ENCODE results near the gene KLHL36.

GRCh38 chr16:84686707-84687298 lies 38.5 kb downstream of the KLHL36 start:
- TF ChIP-seq ZSCAN18 (CRISPR knock-in tag; IDR thresholded peaks at IDR 0.05) (no peak), MAX (CRISPR knock-in tag; IDR thresholded peaks at IDR 0.05) (no peak), CTCF (IDR thresholded peaks at IDR 0.05) (no peak), USF2 (CRISPR knock-in tag; IDR thresholded peaks at IDR 0.05) (0 out of 2 replicates have a peak, but pooled peaks have one; percentile 24), E2F4 (CRISPR knock-in tag; IDR thresholded peaks at IDR 0.05; ENCODE audit: borderline replicate concordance, low read depth) (no peak), ZNF425 (CRISPR knock-in tag; conservative IDR thresholded peaks at IDR 0.05) (no peak), ATF3 (CRISPR knock-in tag; conservative IDR thresholded peaks at IDR 0.05) (no peak), IRF1 (CRISPR knock-in tag; IDR thresholded peaks at IDR 0.05) (no peak)
